Measurements from ENCODE around the gene INTS3. TPM values are rescaled to one million over a fixed set of nuclear protein-coding genes. Genes with fewer than 3 reads are reported as not detected.

The INTS3 gene
- total and polyA plus RNA-seq, 2 of the 8 experiments (the other 6 are each of a cell fraction or from before 2014, with no cell fraction given), result 66.8 to 93.2 TPM

- TF ChIP-seq FOSL1 (IDR thresholded peaks at IDR 0.05; ENCODE audit: insufficient read depth, low read depth, low read length) (no peak), TEAD4 (IDR thresholded peaks at IDR 0.05; ENCODE audit: low read depth, low read length) (no peak), CTBP2 (IDR thresholded peaks at IDR 0.05; ENCODE audit: borderline replicate concordance, insufficient read depth, insufficient read length, low read length) (no peak), CHD7 (IDR thresholded peaks at IDR 0.05; ENCODE audit: insufficient replicate concordance, low read length) (no peak), GTF2F1 (IDR thresholded peaks at IDR 0.05; ENCODE audit: borderline replicate concordance, low read depth, low read length) (no peak), HDAC2 (IDR thresholded peaks at IDR 0.05; ENCODE audit: borderline replicate concordance in 1 of 2, low read depth in 2 of 2, low read length in 2 of 2) (no peak)
These were observed 64.8 kb downstream of the INTS3 start (continued) for GRCh38 chr1:153792631-153793041.

Measured in H1 (cell line).